ENCODE measurements around the gene ST6GALNAC3.

Gene ST6GALNAC3

GRCh38 chr1:76209238-76209637 is 134.7 kb downstream of the ST6GALNAC3 start:
- no peaks in the 10 kb centered on the region for H3K27me3 ChIP-seq (replicated peaks)
- H3K4me3 ChIP-seq (ENCODE audit: low read depth, low read length), result no peak overlapping the region
- H3K27ac ChIP-seq, result no peak overlapping the region
- no peaks in the 10 kb centered on the region for H3K36me3 ChIP-seq (replicated peaks)
- TF ChIP-seq CTCF (IDR thresholded peaks at IDR 0.05; ENCODE audit: low read depth, low read length, missing control alignments), result no peak
- no peak for DNase-seq
- in situ Hi-C loops (cut with HindIII; ENCODE audit: low pct_ligation_motif_present, low sequenced_read_pairs), result no loop called here

- TF ChIP-seq CTCF (IDR thresholded peaks at IDR 0.05; ENCODE audit: low read depth, low read length, missing control alignments), result no peak
- in situ Hi-C loops (cut with HindIII; ENCODE audit: low pct_ligation_motif_present, low sequenced_read_pairs), result no loop called here
- Histone ChIP-seq H3K4me3 (ENCODE audit: low read depth, low read length) (no peak overlapping the region), H3K27ac (no peak overlapping the region), H3K27me3 (replicated peaks) (no peaks in the 10 kb centered on the region), H3K36me3 (replicated peaks) (no peaks in the 10 kb centered on the region)
- DNase-seq, result no peak
Measured at GRCh38 chr1:76209648-76210047, 135.1 kb downstream of the ST6GALNAC3 start.

GRCh38 chr1:76210160-76210559 is 135.6 kb downstream of the ST6GALNAC3 start:
- no peak for DNase-seq
- Histone ChIP-seq H3K36me3 (replicated peaks) (no peaks in the 10 kb centered on the region), H3K27ac (no peak overlapping the region), H3K4me3 (ENCODE audit: low read depth, low read length) (no peak overlapping the region), H3K27me3 (replicated peaks) (no peaks in the 10 kb centered on the region)
- no peak for TF ChIP-seq CTCF (IDR thresholded peaks at IDR 0.05; ENCODE audit: low read depth, low read length, missing control alignments)
- in situ Hi-C loops (cut with HindIII; ENCODE audit: low pct_ligation_motif_present, low sequenced_read_pairs), result no loop called here

- TF ChIP-seq CTCF (IDR thresholded peaks at IDR 0.05; ENCODE audit: low read depth, low read length, missing control alignments), result no peak
- Histone ChIP-seq H3K4me3 (ENCODE audit: low read depth, low read length) (no peak overlapping the region), H3K36me3 (replicated peaks) (no peaks in the 10 kb centered on the region), H3K27me3 (replicated peaks) (no peaks in the 10 kb centered on the region), H3K27ac (no peak overlapping the region)
- in situ Hi-C loops (cut with HindIII; ENCODE audit: low pct_ligation_motif_present, low sequenced_read_pairs), result no loop called here
- no peak for DNase-seq
Measured at GRCh38 chr1:76218888-76219287, 144.3 kb downstream of the ST6GALNAC3 start.

- H3K27me3 ChIP-seq (replicated peaks), result no peaks in the 10 kb centered on the region
- H3K36me3 ChIP-seq (replicated peaks), result no peaks in the 10 kb centered on the region
- no peak overlapping the region for H3K4me3 ChIP-seq (ENCODE audit: low read depth, low read length)
- no peak for TF ChIP-seq CTCF (IDR thresholded peaks at IDR 0.05; ENCODE audit: low read depth, low read length, missing control alignments)
- DNase-seq, result no peak
- in situ Hi-C loops (cut with HindIII; ENCODE audit: low pct_ligation_motif_present, low sequenced_read_pairs), result no loop called here
- no peak overlapping the region for H3K27ac ChIP-seq
Measured at GRCh38 chr1:76219366-76219818, 144.8 kb downstream of the ST6GALNAC3 start.

GRCh38 chr1:76224752-76225151 is 150.2 kb downstream of the ST6GALNAC3 start:
- no peak overlapping the region for H3K4me3 ChIP-seq (ENCODE audit: low read depth, low read length)
- no peaks in the 10 kb centered on the region for H3K27me3 ChIP-seq (replicated peaks)
- in situ Hi-C loops (cut with HindIII; ENCODE audit: low pct_ligation_motif_present, low sequenced_read_pairs), result no loop called here
- H3K27ac ChIP-seq, result no peak overlapping the region
- no peak for TF ChIP-seq CTCF (IDR thresholded peaks at IDR 0.05; ENCODE audit: low read depth, low read length, missing control alignments)
- no peaks in the 10 kb centered on the region for H3K36me3 ChIP-seq (replicated peaks)
- no peak for DNase-seq
